HG03097 (cell line): ENCODE measurements around the gene PIK3CG.
A peak's percentile ranks its signal among the peaks of the same experiment; 100 is the strongest.
"Not testable (repeated sequence)": the region's sequence is repeated elsewhere in the genome, so short reads cannot be mapped to it uniquely, and the experiment has no call there.

Experiments
- ATAC-seq: cut with Tn5 transposase; IDR thresholded peaks from one replicate; pipeline ENCODE4 v1.9.1; 2021; ENCODE audit not compliant: unreplicated experiment, low FRiP score

Gene PIK3CG

GRCh38 chr7:106883456-106884026, 18.5 kb downstream of the PIK3CG start:
- no peak for ATAC-seq

DNA sequence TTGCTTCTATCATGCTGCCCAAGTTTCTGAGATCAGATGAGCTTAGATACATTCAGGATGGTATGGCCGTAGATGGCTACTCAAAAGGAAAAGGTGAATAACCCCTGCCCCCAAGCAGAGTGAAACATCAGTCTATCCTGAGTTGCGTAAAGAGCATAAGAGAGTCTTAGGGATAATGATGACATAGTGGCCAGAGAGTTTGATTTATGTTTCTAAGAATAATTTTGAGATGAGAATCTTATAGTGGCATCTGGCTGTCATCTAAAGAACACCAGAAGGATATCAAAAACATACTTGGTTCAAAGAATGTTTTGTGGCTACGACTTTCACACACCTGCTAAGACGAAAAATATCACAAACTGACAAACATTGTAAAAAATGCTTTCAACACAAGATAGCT, 20.6 kb downstream of the PIK3CG start:
- ATAC-seq: no peak

DNA sequence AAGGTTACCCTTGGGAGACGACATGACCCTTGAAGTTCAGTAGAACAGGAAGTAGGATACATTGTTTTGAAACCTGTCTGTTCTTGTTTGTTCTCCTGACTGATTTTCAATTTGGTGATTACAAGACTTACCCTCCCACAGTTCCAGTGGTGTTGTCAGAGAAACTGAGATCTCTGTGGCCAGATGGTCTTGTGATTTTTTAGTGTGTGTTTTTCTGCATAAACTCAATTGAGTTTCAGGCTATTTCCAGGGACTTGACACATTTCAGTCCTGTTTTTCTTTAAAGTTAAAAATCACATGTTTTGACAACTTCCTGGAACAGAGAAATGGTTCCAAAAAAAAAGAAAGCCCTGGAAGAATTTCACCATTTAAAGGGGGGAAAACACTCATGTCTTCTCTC, 22.3 kb downstream of the PIK3CG start:
- no peak for ATAC-seq

DNA sequence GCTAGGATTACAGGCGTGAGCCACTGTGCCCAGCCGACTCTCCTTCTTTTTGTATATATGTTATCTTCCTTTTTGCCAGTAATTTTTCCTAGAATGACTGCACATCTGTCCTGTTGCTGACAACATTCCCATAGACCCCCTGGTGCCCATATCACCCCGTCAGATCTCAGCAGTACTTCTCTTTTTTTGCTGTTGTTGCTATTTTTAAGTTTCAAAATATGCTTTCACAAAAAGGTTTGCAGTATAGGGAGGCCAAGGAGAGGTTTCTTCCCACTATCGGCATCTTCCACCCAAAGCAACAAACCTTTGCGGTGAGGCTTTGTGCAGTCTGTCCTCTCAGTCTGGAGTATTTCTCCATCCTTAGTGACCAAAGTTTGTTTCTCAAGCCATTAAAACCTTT, 23.1 kb downstream of the PIK3CG start:
- no peak for ATAC-seq

DNA sequence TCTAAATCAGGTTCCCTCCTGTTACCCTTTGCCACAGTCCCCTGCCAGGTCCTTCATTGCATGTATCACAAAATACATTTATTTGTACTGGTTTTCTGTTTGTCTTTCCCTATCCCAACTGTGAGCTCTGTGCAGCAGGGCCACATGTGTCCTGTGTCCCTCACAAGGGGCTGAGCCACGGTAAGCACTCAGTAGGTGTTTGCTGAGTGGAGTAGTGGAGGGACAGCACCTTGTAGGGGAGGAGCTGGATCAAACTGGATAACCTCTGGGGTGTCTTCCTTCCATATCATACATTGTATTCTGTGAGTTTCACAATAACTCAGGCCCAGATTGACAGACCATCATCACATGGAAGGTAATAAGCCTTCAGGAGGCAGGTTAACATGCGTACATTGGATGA, 25.9 kb downstream of the PIK3CG start:
- ATAC-seq: no peak

DNA sequence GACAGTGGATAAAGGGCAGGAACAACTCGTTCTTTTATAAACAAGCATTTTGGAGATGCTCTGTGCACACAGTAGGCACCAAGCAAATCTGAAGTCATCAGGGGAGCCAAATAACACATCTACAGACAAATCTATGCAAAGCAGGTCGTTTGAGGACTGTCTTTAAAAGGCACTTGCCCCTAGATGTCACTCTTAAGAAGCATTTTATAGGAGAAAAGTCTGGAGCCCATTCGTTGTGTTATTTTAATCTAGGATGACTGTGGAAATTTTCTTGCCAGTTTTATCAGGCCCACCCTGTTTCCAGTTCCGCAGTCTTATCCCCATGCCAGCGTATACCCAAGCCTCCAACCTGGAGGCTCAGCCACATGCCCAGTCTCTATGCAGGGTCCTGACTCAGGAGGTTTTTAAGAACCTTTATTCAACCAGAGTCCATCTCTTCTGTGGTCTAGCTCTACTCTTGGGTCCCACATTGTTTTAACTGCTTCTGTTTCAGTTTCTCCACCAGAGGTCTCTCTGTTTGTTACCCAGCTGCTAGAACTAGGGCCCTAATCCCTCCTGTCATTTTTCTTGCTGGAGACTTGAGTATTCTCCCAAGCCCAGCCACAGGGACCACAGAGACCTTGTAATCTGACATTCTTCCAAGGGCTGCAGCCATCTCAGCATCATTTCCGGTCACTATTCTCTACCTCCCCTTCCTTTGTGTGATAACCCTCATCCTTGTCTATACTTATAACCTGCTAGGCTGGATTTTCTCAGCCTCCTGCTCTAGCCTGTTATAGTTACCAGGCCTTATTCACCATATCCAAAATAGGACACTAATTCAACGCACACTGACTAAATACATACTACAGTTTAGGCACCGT, 26.7 kb downstream of the PIK3CG start:
- ATAC-seq: no peak

DNA sequence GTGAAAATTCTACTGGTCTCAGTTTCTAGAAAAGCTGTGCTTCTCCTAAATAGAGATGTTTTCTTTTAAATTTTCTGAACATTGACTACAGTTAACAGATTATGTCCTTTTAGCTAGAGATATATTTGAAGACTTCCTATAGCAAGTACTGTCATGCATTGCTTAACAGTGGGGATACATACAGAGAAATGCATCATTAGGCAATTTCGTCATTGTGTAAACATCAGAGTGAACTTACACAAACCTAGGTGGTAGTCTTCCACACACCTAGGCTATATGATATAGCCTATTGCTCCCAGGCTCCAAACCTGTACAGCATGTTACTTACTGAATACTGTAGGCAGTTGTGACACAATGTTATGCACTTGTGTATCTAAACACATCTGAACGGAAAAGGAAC, 28.5 kb downstream of the PIK3CG start:
- ATAC-seq: no peak

DNA sequence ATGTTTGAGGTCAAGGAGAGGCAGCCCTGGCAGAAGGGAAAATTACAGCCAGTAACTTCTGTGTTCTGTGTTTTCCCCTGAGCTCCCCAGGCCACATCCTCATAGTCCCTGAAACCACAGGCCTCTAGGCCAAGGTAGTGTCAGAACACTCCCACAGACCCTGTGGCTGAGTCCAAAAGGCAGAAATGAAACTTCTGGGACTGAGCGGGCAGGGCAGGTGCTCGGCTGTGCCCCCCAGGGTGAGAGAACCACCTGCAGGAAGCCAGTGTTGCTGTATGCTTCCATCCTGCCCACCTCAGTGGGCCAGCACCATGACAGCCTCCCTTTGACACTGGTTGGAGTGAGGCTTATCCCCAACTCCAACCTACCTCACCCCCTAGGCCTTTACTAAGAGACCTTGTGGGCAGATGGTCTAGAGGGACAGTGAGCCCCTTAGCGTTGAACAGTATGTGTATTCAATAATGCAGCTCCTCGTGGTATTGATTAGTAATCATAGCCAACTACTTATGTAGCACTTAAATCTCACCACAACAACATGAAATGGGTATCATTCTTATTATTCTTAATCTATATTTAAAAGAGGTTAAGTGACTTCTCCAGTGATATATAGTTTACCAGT, 30.3 kb downstream of the PIK3CG start:
- ATAC-seq: peak; percentile 93

- no peak for ATAC-seq
These were observed 31.1 kb downstream of the PIK3CG start for GRCh38 chr7:106896231-106896630.

- ATAC-seq: not testable (repeated sequence)
These were observed 32.5 kb downstream of the PIK3CG start for GRCh38 chr7:106897553-106897952.

DNA sequence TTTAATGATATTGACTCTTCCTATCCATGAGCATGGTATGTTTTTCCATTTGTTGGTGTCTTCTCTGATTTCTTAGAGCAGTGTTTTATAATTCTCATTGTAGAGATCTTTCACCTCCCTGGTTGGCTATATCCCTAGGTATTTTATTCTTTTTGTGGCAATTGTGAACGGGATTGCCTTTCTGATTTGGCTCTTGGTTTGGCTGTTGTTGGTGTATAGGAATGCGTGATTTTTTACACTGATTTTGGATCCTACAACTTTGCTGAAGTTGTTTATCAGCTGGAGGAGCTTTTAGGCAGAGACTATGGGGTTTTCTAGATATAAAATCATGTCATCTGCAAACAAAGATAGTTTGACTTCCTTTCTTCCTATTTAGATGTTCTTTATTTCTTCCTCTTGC, 33.9 kb downstream of the PIK3CG start:
- ATAC-seq: not testable (repeated sequence)

DNA sequence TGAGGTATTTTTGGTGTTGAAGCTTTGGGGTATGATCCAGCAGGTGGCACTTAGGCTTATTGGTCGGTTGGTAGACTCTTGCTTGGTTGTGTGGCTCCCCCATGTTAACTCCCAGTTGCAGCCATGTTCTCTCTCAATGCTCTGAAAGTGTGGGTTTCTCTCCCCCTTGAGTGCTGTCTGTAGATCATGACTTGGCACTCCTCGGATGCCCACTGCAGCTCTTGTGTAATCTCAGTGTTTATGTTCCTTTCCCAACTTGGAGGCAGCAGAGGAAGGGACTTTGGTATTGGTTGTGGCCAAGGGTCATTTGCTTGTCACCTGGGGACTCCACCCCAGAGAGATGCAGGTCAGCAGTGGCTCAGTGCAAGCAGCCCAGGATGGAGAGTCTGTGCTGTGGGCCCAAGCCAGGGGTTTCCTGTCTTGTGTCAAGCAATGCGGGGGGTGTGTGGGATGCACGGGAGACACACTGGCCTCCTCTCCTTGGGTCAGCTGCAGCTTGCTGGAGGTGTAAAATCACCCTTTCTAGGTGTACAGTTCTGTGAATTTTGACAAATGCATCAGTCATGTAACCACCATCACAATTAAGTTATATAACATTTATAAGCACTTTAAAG, 36.9 kb downstream of the PIK3CG start:
- ATAC-seq: no peak

GRCh38 chr7:106905734-106906133, 40.7 kb downstream of the PIK3CG start:
- no peak for ATAC-seq

DNA sequence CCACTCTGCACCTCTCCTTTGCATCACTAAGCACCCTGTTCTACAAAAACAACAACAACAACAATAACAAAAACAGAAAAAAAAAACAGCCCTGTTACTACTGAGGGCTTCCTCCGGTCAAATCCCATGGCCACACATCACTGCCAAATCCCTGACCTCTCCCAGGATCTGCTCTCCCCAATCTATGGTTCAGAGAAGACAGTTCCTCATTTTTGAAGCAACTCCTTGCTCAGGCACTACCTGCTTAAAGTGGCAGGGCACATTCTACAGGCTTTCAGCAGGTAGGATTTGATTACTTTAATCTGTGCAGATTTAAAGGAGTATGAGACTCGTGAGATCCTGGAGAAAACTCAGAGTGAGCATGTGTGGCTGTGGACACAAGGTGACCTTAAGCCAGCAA, 46.9 kb downstream of the PIK3CG start:
- no peak for ATAC-seq

GRCh38 chr7:106914018-106914607, 49.0 kb downstream of the PIK3CG start:
- ATAC-seq: no peak

DNA sequence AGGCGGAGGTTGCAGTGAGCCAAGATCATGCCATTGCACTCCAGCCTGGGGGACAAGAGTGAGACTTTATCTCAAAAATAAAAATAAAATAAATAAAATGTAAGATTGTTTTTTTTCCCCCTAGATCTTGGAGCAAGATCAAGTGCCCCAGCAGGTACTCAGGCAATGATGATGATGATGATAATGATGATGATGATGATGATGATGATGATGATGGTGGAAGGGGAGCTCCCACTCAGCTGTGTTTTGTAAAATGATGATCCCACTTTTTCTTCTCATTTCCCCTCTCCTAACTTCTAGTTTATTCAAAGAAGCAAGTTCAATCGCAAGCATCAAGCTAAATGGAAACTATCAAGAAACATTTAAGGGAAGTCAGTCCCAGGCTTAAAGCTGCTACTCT, 50.3 kb downstream of the PIK3CG start:
- ATAC-seq: no peak

DNA sequence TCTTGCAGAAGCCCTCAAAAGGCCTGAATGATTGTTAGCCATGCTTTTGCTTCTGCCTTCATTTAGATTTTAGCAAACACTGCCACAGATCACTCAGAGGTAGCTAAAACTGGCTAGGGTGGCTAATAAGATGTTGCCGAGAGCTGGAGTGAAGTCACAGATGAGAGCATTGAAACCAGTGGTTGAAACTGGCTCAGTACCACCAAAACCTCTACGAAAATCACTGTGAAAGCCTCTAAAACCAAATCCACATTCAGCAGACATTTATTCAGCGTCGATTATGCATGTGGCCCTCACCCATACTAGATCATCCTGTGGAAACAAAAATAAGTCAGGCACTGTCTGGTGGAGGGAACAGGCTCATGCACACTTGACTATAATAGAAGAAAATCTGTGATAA, 50.8 kb downstream of the PIK3CG start:
- ATAC-seq: peak; percentile 95

DNA sequence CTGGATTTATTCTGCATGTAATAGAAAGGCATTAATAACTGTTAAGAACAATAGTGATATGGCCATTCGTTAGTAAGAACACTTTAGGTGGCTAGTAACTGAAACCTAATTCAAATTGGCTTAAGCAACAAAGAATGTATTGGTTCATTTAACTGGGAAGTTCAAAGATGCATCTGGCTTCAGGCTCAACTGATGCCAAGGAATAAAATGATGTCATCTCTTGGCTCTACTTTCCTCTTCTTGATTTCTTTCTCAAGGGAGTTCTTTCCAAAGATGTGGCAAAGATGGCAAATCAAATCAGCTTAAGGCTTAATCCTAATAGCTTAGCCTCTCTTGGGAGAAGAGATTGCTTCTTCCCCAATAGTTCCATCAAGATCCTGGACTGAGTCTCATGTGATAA, 51.6 kb downstream of the PIK3CG start:
- ATAC-seq: no peak

DNA sequence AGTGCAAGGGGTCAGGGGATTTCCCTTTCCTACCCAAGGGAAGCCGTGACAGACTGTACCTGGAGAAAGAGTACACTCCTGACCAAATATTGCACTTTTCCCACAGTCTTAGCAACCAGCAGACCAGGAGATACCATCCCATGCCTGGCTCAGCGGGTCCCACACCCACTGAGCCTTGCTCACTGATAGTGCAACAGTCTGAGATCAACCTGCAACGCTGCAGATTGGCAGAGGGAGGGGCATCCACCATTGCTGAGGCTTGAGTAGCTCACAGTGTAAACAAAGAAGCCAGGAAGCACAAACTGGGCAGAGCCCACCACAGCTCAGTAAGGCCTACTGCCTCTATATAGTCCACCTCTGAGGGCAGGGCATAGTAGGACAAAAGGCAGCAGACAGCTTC, 53.9 kb downstream of the PIK3CG start:
- no peak for ATAC-seq

DNA sequence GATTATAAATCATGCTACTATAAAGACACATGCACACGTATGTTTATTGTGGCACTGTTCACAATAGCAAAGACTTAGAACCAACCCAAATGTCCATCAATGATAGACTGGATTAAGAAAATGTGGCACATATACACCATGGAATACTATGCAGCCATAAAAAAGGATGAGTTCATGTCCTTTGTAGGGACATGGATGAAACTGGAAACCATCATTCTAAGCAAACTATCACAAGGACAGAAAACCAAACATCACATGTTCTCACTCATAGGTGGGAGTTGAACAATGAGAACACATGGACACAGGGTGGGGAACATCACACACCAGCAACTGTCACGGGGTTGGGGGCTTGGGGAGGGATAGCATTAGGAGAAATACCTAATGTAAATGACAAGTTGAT, 59.4 kb downstream of the PIK3CG start:
- not testable (repeated sequence) for ATAC-seq

- no peak for ATAC-seq
These were observed 61.8 kb downstream of the PIK3CG start for GRCh38 chr7:106926892-106927291.
